ENCODE results near the gene SPINK5. TPM values are rescaled to one million over a fixed set of nuclear protein-coding genes. Genes with fewer than 3 reads are reported as not detected.

SPINK5 gene
- total and polyA plus RNA-seq, 12 donors, result 0.07 to 3.4 (median 0.37) TPM; not detected in 1

DNA sequence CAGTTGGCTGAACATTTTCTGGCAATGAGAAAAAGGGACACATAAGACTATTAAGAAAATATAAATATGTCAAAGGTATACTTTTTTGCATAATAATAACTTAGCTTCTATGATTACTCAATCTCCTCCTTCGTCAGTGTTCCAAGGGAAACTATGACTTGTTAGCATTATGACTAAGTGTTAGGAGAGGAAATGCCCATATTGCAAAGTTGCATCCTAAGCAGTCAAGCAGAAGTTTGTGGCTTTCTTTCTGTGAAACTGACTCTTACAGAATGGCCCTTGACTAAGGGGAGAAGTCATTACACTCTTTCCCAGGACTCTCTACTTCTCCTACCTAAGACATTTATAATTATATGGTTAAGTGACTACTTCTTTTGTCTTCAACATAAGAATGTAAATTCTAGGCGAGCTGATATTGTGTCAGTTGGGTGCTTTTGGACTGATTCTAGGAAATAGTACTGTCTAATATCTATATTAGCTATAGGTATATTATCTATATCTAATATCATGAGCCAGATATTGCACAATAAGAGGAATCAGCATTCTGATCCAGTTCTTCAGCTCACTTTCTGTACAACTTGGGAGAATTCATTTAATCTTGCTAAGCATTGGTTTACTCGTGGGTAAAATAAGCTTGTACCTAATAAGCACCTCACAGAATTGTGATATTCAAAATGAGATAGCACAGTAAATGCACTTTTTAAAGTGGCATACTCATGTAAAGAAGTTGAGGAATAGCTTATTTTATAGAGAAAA lies 122.6 kb downstream of the SPINK5 start:
- H3K27ac ChIP-seq, result peak overlapping the region in 2 of 10 donors; percentile 0 to 84
- H3K4me1 ChIP-seq, result peaks cover 0 to 21% (median 0%) of the 10 kb centered on the region in 9 donors
- no peaks in the 10 kb centered on the region for H3K36me3 ChIP-seq
- TF ChIP-seq, protein P1, sequence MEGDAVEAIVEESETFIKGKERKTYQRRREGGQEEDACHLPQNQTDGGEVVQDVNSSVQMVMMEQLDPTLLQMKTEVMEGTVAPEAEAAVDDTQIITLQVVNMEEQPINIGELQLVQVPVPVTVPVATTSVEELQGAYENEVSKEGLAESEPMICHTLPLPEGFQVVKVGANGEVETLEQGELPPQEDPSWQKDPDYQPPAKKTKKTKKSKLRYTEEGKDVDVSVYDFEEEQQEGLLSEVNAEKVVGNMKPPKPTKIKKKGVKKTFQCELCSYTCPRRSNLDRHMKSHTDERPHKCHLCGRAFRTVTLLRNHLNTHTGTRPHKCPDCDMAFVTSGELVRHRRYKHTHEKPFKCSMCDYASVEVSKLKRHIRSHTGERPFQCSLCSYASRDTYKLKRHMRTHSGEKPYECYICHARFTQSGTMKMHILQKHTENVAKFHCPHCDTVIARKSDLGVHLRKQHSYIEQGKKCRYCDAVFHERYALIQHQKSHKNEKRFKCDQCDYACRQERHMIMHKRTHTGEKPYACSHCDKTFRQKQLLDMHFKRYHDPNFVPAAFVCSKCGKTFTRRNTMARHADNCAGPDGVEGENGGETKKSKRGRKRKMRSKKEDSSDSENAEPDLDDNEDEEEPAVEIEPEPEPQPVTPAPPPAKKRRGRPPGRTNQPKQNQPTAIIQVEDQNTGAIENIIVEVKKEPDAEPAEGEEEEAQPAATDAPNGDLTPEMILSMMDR (IDR thresholded peaks at IDR 0.05), result no peak
- intact Hi-C loops (cut with DNase I), result loop anchor here in 2 of 10 donors (10.0 kb wide), 2 partner anchors 538 to 928 kb away; no protein-coding TSS in a partner anchor
- DNase-seq (no peak), ATAC-seq (peak in 2 of 8 donors; percentile 59 to 77)
- H3K27me3 ChIP-seq, result no peaks in the 10 kb centered on the region
- H3K4me3 ChIP-seq, result no peak overlapping the region
- no peaks in the 10 kb centered on the region for H3K9me3 ChIP-seq
- WGBS, 2 donors, result 79 to 90% methylated on average over 3 of the region's 3 CpGs

Other genes with a start within 250 kb of the SPINK5 start
- gene SPINK1, start 232.3 kb upstream of the SPINK5 start, total RNA-seq, result 1 to 10 TPM in 7 of 10 donors, not detected in 3; 1.2 to 3.4 (median 1.8) TPM
- 10 to 100 TPM in 1 of 2 donors, 1 to 10 TPM in 1; 6.8 to 14.7 TPM for gene SPINK1, start 232.3 kb upstream of the SPINK5 start, polyA plus RNA-seq
- not detected for gene SCGB3A2, start 185.3 kb upstream of the SPINK5 start, total RNA-seq
- under 1 TPM in 1 of 2 donors, not detected in 1; 0.17 TPM for gene SCGB3A2, start 185.3 kb upstream of the SPINK5 start, polyA plus RNA-seq
- gene C5orf46, start 157.4 kb upstream of the SPINK5 start, total RNA-seq, result 10 to 100 TPM in 1 of 10 donors, 1 to 10 TPM in 8, not detected in 1; 2.3 to 10.9 (median 4.7) TPM
- gene C5orf46, start 157.4 kb upstream of the SPINK5 start, polyA plus RNA-seq, result 10 to 100 TPM in 1 of 2 donors, 1 to 10 TPM in 1; 6.3 to 20.6 TPM
- not detected for gene SPINK14, start 104.6 kb downstream of the SPINK5 start, total RNA-seq
- not detected for gene SPINK14, start 104.6 kb downstream of the SPINK5 start, polyA plus RNA-seq
- gene SPINK6, start 139.1 kb downstream of the SPINK5 start, total RNA-seq, result not detected
- not detected for gene SPINK6, start 139.1 kb downstream of the SPINK5 start, polyA plus RNA-seq
- not detected for gene MARCOL, start 174.5 kb downstream of the SPINK5 start, total RNA-seq
- gene MARCOL, start 174.5 kb downstream of the SPINK5 start, polyA plus RNA-seq, result not detected
- not detected for gene SPINK13, start 204.8 kb downstream of the SPINK5 start, total RNA-seq
- gene SPINK13, start 204.8 kb downstream of the SPINK5 start, polyA plus RNA-seq, result under 1 TPM in 1 of 2 donors, not detected in 1; 0.32 TPM
- not detected for gene SPINK7, start 248.4 kb downstream of the SPINK5 start, total RNA-seq
- not detected for gene SPINK7, start 248.4 kb downstream of the SPINK5 start, polyA plus RNA-seq